H1 (cell line): ENCODE results near the gene ZNF830. TPM values are rescaled to one million over a fixed set of nuclear protein-coding genes. Genes with fewer than 3 reads are reported as not detected.

Source experiments
- RXRA ChIP-seq: IDR thresholded peaks from 2 replicates; pipeline ENCODE4 v1.6.1; 2011; ENCODE audit warnings: low read depth, mild to moderate bottlenecking, low read length, moderate library complexity; ENCODE audit not compliant: insufficient read depth
- TCF12 ChIP-seq: IDR thresholded peaks from 2 replicates; pipeline ENCODE4 v1.6.1; 2011; ENCODE audit warnings: low read depth, mild to moderate bottlenecking, low read length
- polyA plus RNA-seq, 7 experiments: library from polyadenylated mRNA; depleted of rRNA in 3 of 7; stranded (reverse) in 5 of 7; unstranded in 2 of 7; fragments of >200 nt in 5 of 7; fragments of 200-250 nt in 2 of 7; gene quantifications; 1 replicate in 5 of 7; 2 replicates in 1 of 7; 4 replicates in 1 of 7; pipeline versions ENCODE4 v1.2.1 to v1.2.3, GENCODE V29; 2011 to 2013; ENCODE audit warnings: missing spikeins in 2 of 7, mixed read lengths in 2 of 7
- total RNA-seq: library from RNA; stranded (reverse); fragmentation: NEBNext Ultra II Directional; extraction: Animal tissue kit (Norgen Biotek cat#: 25700); gene quantifications from 2 replicates; pipeline ENCODE4 v1.2.1, GENCODE V29; 2021

Gene ZNF830
- total and polyA plus RNA-seq, 2 of the 8 experiments (the other 6 are each of a cell fraction or from before 2014, with no cell fraction given), result 4.2 to 19.9 TPM

DNA sequence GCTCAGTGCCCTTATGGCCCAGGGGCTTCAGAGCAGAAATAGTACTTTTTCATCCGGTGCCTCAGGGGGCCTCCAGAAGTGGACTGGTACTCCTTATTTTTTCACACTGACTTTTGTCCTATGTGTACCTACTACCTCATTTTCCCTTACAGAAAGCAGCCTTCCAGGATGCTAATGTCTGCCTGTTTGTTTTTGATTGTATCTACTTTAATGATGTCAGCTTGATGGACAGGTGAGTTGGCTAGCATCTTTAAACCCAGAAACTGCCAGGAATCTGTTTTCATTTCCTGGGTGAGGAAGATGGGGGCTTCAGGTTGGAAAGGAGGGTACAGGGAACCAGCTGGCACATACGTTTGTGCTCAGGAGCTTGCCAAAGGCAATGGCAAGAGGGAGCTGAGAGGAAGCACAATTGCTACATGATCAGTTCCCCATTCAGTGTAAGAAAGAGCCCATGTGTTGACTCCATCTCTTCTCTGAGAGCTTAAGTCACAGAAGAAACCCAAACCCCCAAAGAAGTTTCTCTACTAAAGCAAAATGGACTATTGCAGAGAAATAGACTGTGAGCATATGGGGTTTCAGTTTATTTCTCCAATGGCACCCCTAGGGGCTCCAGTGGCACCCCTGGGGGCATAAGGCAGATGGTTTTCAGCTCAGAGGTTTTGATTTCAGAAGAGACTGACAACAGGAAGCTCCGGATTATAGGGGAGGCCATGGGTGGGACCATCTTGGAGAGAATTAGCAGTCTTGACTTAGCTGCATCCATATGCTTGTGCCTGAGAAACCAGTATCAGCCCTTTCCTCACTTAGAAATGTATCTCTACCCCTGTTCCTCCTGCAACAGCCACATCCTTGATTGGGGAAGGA is 35.3 kb downstream of the ZNF830 start (continued):
- TF ChIP-seq TCF12 (no peak), RXRA (no peak)
